Measurements from ENCODE around the gene TCEAL1. TPM values are rescaled to one million over a fixed set of nuclear protein-coding genes. Genes with fewer than 3 reads are reported as not detected.
"Not testable (repeated sequence)": the region's sequence is repeated elsewhere in the genome, so short reads cannot be mapped to it uniquely, and the experiment has no call there.

TCEAL1 gene
- 11.3 TPM for total RNA-seq

GRCh38 chrX:103628386-103629317, at the start of gene TCEAL1:
TSS of gene TCEAL1 (plus strand) at chrX:103628975. CDS start at chrX:103629917, 942 bp downstream.
- DNase-seq (ENCODE audit: low read depth in 2 of 3, low spot score in 2 of 3) = peak in 2 of 3 donors; percentile 46 to 52

- no peak for DNase-seq (ENCODE audit: low read depth in 2 of 3, low spot score in 2 of 3)
Measured at GRCh38 chrX:103584596-103584995, 44.2 kb upstream of the TCEAL1 start.

GRCh38 chrX:103585411-103586313, 43.1 kb upstream of the TCEAL1 start, which contains the start of gene TCEAL4:
TSS of gene TCEAL4 (plus strand) at chrX:103585515. CDS start at chrX:103586676, 1,161 bp downstream.
- peak in 1 of 3 donors; percentile 39 for DNase-seq (ENCODE audit: low read depth in 2 of 3, low spot score in 2 of 3)

GRCh38 chrX:103586314-103586646, 42.5 kb upstream of the TCEAL1 start:
- DNase-seq (ENCODE audit: low read depth in 2 of 3, low spot score in 2 of 3) = no peak

- no peak for DNase-seq (ENCODE audit: low read depth in 2 of 3, low spot score in 2 of 3)
Measured at GRCh38 chrX:103586659-103587058, 42.1 kb upstream of the TCEAL1 start.

GRCh38 chrX:103592295-103592694, 36.5 kb upstream of the TCEAL1 start:
- DNase-seq (ENCODE audit: low read depth in 2 of 3, low spot score in 2 of 3) = not testable (repeated sequence)

GRCh38 chrX:103595202-103595601, 33.6 kb upstream of the TCEAL1 start:
- DNase-seq (ENCODE audit: low read depth in 2 of 3, low spot score in 2 of 3) = not testable (repeated sequence)

GRCh38 chrX:103607364-103608305, 21.1 kb upstream of the TCEAL1 start, which contains the start of gene TCEAL3:
TSS of gene TCEAL3 (plus strand) at chrX:103607963. CDS start at chrX:103609065, 1,102 bp downstream.
- DNase-seq (ENCODE audit: low read depth in 2 of 3, low spot score in 2 of 3) = peak in 2 of 3 donors; percentile 53 to 57

GRCh38 chrX:103608306-103608963, 20.3 kb upstream of the TCEAL1 start:
- DNase-seq (ENCODE audit: low read depth in 2 of 3, low spot score in 2 of 3) = no peak

GRCh38 chrX:103610282-103610681, 18.5 kb upstream of the TCEAL1 start:
- DNase-seq (ENCODE audit: low read depth in 2 of 3, low spot score in 2 of 3) = no peak

- no peak for DNase-seq (ENCODE audit: low read depth in 2 of 3, low spot score in 2 of 3)
Measured at GRCh38 chrX:103613362-103613890, 15.3 kb upstream of the TCEAL1 start.

GRCh38 chrX:103614999-103615398, 13.8 kb upstream of the TCEAL1 start:
- no peak for DNase-seq (ENCODE audit: low read depth in 2 of 3, low spot score in 2 of 3)

GRCh38 chrX:103615781-103616371, 12.9 kb upstream of the TCEAL1 start:
- DNase-seq (ENCODE audit: low read depth in 2 of 3, low spot score in 2 of 3) = no peak

- DNase-seq (ENCODE audit: low read depth in 2 of 3, low spot score in 2 of 3) = no peak
Measured at GRCh38 chrX:103616676-103617186, 12.0 kb upstream of the TCEAL1 start.

GRCh38 chrX:103624111-103624510, 4.7 kb upstream of the TCEAL1 start:
- no peak for DNase-seq (ENCODE audit: low read depth in 2 of 3, low spot score in 2 of 3)

GRCh38 chrX:103626855-103627254, 1.9 kb upstream of the TCEAL1 start:
- no peak for DNase-seq (ENCODE audit: low read depth in 2 of 3, low spot score in 2 of 3)

- DNase-seq (ENCODE audit: low read depth in 2 of 3, low spot score in 2 of 3) = peak in 2 of 3 donors; percentile 2 to 55
Measured at GRCh38 chrX:103629318-103630170, 769 bp downstream of the TCEAL1 start.

- DNase-seq (ENCODE audit: low read depth in 2 of 3, low spot score in 2 of 3) = no peak
Measured at GRCh38 chrX:103630171-103630511, 1.4 kb downstream of the TCEAL1 start.

Data from hematopoietic multipotent progenitor cell (in vitro differentiated cells).